Mammary epithelial cell (primary cell): ENCODE measurements around the gene SH3TC1.

Experiments used
- EZH2 ChIP-seq: IDR thresholded peaks from 2 replicates; pipeline ENCODE4 v1.6.1; 2012; ENCODE audit warnings: low read length, inconsistent platforms, borderline replicate concordance
- TF ChIP-seq, protein P1 (sequence below), 2 donors: IDR thresholded peaks in 1 of 2; conservative IDR thresholded peaks in 1 of 2; 2 replicates each; pipeline ENCODE4 v1.5.1; 2011 to 2012; ENCODE audit warnings: inconsistent platforms in 2 of 2, low read length in 2 of 2, mild to moderate bottlenecking in 2 of 2, control low read depth in 1 of 2, low read depth in 1 of 2; ENCODE audit not compliant: insufficient read depth in 1 of 2; ENCODE audit errors: extremely low read depth in 1 of 2

DNA sequence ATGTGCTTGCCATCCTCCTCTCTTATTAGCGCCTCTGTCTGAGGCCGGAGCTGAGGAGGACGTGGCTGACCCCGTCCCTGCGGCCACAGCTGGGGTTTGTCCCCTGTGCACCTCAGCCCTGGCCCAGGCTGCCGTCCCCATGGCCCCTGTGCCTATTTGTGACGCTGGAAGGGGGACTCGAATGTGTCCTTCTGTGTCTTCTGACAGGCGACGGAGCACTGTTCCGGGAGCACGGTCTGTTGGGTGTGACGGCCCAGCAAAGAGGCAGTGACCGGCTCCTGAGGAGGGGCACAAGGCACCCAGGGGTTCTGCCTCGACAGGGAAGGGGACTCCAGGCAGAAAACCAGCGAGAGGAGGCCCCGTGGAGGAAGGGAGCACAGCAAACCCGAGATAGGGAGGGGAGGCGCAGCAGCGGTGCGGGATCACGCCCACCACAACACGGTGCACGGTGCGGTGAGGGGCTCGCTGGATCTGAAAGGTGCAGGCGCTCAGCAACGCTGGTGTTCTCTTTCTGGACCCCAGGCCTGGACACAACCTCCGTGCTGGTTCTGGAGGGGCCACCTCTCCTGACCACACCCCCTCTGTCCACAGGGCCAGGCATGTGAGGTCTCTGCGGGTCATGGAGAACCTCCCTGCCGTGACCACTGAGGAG, 5.6 kb downstream of the SH3TC1 start:
- TF ChIP-seq EZH2: no peak
- TF ChIP-seq, protein P1, sequence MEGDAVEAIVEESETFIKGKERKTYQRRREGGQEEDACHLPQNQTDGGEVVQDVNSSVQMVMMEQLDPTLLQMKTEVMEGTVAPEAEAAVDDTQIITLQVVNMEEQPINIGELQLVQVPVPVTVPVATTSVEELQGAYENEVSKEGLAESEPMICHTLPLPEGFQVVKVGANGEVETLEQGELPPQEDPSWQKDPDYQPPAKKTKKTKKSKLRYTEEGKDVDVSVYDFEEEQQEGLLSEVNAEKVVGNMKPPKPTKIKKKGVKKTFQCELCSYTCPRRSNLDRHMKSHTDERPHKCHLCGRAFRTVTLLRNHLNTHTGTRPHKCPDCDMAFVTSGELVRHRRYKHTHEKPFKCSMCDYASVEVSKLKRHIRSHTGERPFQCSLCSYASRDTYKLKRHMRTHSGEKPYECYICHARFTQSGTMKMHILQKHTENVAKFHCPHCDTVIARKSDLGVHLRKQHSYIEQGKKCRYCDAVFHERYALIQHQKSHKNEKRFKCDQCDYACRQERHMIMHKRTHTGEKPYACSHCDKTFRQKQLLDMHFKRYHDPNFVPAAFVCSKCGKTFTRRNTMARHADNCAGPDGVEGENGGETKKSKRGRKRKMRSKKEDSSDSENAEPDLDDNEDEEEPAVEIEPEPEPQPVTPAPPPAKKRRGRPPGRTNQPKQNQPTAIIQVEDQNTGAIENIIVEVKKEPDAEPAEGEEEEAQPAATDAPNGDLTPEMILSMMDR (conservative IDR thresholded peaks at IDR 0.05 in 1 of 2, IDR thresholded peaks at IDR 0.05 in 1 of 2; ENCODE audit: extremely low read depth in 1 of 2, insufficient read depth in 1 of 2, low read depth in 1 of 2, low read length in 2 of 2): no peak
